IMR-90 (cell line): ENCODE measurements around the gene C2orf92. TPM values are rescaled to one million over a fixed set of nuclear protein-coding genes. Genes with fewer than 3 reads are reported as not detected.
A peak's percentile ranks its signal among the peaks of the same experiment; 100 is the strongest.

Experiments used
- ATAC-seq: fragments of 200-7000 bp; cut with Tn5 transposase; 2 replicates; pipeline ENCODE4 v1.9.1; 2020; ENCODE audit warnings: low read depth, mild to moderate bottlenecking, moderate library complexity
- BruUV-seq: library from RNA; stranded (reverse); fragments of 400-500 nt; replicated peaks from 2 replicates; lab custom pipeline; 2021; lab: Mats Ljungman, UMichigan
- CTCF ChIA-PET: fragments of 300-600 bp; formaldehyde crosslinking; extraction: SDS; loops from one replicate; lab custom pipeline; 2021; ENCODE audit warnings: antibody characterized with exemption; lab: Yijun Ruan, JAX
- POLR2A ChIA-PET: fragments of 300-600 bp; sonication (Branson Sonifier 250); formaldehyde crosslinking; loops from one replicate; lab custom pipeline; 2022; ENCODE audit warnings: antibody characterized with exemption; ENCODE audit not compliant: unreplicated experiment; lab: Charles Lee
- DNase-seq: peaks from one replicate; pipeline ENCODE4 v3.0.0; 2013
- H2AFZ ChIP-seq: replicated peaks from 2 replicates; pipeline ENCODE3; 2013; ENCODE audit warnings: low read length, mild to moderate bottlenecking; ENCODE audit not compliant: poor library complexity
- H2AK5ac ChIP-seq: 2 replicates; pipeline ENCODE4 v1.6.1; 2013; ENCODE audit warnings: low read depth, low read length, inconsistent platforms
- H2AK9ac ChIP-seq: replicated peaks from 2 replicates; pipeline ENCODE3; 2013; ENCODE audit warnings: mild to moderate bottlenecking, low read depth, low read length, moderate library complexity; ENCODE audit not compliant: poor library complexity
- H2BK120ac ChIP-seq: 2 replicates; pipeline ENCODE4 v1.6.1; 2013; ENCODE audit warnings: low read depth, low read length, inconsistent platforms
- H2BK15ac ChIP-seq: 3 replicates; pipeline ENCODE4 v1.6.1; 2013; ENCODE audit warnings: low read depth, low read length, inconsistent platforms
- H2BK20ac ChIP-seq: 2 replicates; pipeline ENCODE4 v1.6.1; 2013; ENCODE audit warnings: low read depth, mild to moderate bottlenecking, inconsistent platforms, low read length, moderate library complexity
- H2BK5ac ChIP-seq: 2 replicates; pipeline ENCODE4 v1.6.1; 2013; ENCODE audit warnings: mild to moderate bottlenecking, low read depth, low read length, inconsistent platforms; ENCODE audit not compliant: poor library complexity, severe bottlenecking
- H3K14ac ChIP-seq: replicated peaks from 2 replicates; pipeline ENCODE4 v1.6.1; 2013; ENCODE audit warnings: low read depth, low read length, inconsistent platforms
- H3K18ac ChIP-seq: 2 replicates; pipeline ENCODE4 v1.6.1; 2013; ENCODE audit warnings: low read depth, low read length, control low read depth
- H3K23ac ChIP-seq: 2 replicates; pipeline ENCODE4 v1.6.1; 2013; ENCODE audit warnings: low read depth, low read length, inconsistent platforms
- H3K27ac ChIP-seq: 2 replicates; pipeline ENCODE4 v1.5.1; 2013; ENCODE audit warnings: mild to moderate bottlenecking, control low read depth, low read length; ENCODE audit not compliant: insufficient read depth
- H3K27me3 ChIP-seq: 2 replicates; pipeline ENCODE4 v1.6.1; 2013; ENCODE audit warnings: low read length; ENCODE audit not compliant: control insufficient read depth, insufficient read depth
- H3K36me3 ChIP-seq: 2 replicates; pipeline ENCODE4 v1.6.1; 2013; ENCODE audit warnings: low read length, mixed read lengths; ENCODE audit not compliant: control insufficient read depth, insufficient read depth
- H3K4ac ChIP-seq: 2 replicates; pipeline ENCODE4 v1.6.1; 2013; ENCODE audit warnings: low read depth, low read length, inconsistent platforms
- H3K4me1 ChIP-seq: 2 replicates; pipeline ENCODE4 v1.6.1; 2013; ENCODE audit warnings: low read length, mixed read lengths; ENCODE audit not compliant: control insufficient read depth, insufficient read depth
- H3K4me2 ChIP-seq: 2 replicates; pipeline ENCODE4 v1.6.1; 2013; ENCODE audit warnings: low read depth, mild to moderate bottlenecking, control low read depth, low read length, moderate library complexity
- H3K4me3 ChIP-seq: 2 replicates; pipeline ENCODE4 v1.5.1; 2013; ENCODE audit warnings: low read depth, mild to moderate bottlenecking, control low read depth, low read length, moderate library complexity; ENCODE audit not compliant: insufficient read depth
- H3K56ac ChIP-seq: 2 replicates; pipeline ENCODE4 v1.6.1; 2013; ENCODE audit warnings: low read length, inconsistent platforms; ENCODE audit not compliant: insufficient read depth; ENCODE audit errors: extremely low read depth
- H3K79me1 ChIP-seq, 2 experiments: 2 replicates each; pipeline ENCODE4 v1.6.1; 2013; ENCODE audit warnings: low read length in 2 of 2, inconsistent platforms in 1 of 2, low read depth in 1 of 2
- H3K9ac ChIP-seq: 2 replicates; pipeline ENCODE4 v1.6.1; 2013; ENCODE audit warnings: low read depth, low read length, control low read depth
- H3K9me1 ChIP-seq: 2 replicates; pipeline ENCODE4 v1.6.1; 2013; ENCODE audit warnings: low read length, inconsistent platforms; ENCODE audit not compliant: insufficient read depth
- H3K9me3 ChIP-seq: 2 replicates; pipeline ENCODE4 v1.6.1; 2013; ENCODE audit warnings: low read length; ENCODE audit not compliant: control insufficient read depth, insufficient read depth
- H4K20me1 ChIP-seq: 2 replicates; pipeline ENCODE4 v1.6.1; 2013; ENCODE audit warnings: low read length, inconsistent platforms; ENCODE audit not compliant: insufficient read depth
- H4K5ac ChIP-seq: 2 replicates; pipeline ENCODE4 v1.6.1; 2013; ENCODE audit warnings: mild to moderate bottlenecking, low read depth, low read length, control low read depth
- H4K8ac ChIP-seq, 2 experiments: 2 replicates each; pipeline ENCODE4 v1.6.1; 2013; ENCODE audit warnings: low read depth in 2 of 2, low read length in 2 of 2, control low read depth in 1 of 2, inconsistent platforms in 1 of 2
- H4K91ac ChIP-seq: 2 replicates; pipeline ENCODE4 v1.6.1; 2013; ENCODE audit warnings: low read depth, low read length, inconsistent platforms; ENCODE audit not compliant: insufficient read depth
- BHLHE40 ChIP-seq: fragments of 150-350 bp; IDR thresholded peaks from 2 replicates; pipeline ENCODE4 v1.6.1; 2016; ENCODE audit warnings: mild to moderate bottlenecking, low read depth, low read length
- CEBPB ChIP-seq: IDR thresholded peaks from 2 replicates; pipeline ENCODE4 v1.6.1; 2012; ENCODE audit warnings: low read depth, low read length, improper control_type of control experiment
- CHD1 ChIP-seq: IDR thresholded peaks from 2 replicates; pipeline ENCODE4 v1.6.1; 2012; ENCODE audit warnings: low read depth, low read length, improper control_type of control experiment
- ELK1 ChIP-seq: fragments of 150-350 bp; IDR thresholded peaks from 2 replicates; pipeline ENCODE4 v1.6.1; 2016; ENCODE audit warnings: low read depth, mild to moderate bottlenecking, low read length, moderate library complexity, borderline replicate concordance
- NFE2L2 ChIP-seq: fragments of 150-350 bp; IDR thresholded peaks from 2 replicates; pipeline ENCODE4 v1.6.1; 2016; ENCODE audit warnings: low read depth, mild to moderate bottlenecking, low read length
- POLR2A ChIP-seq: IDR thresholded peaks from 2 replicates; pipeline ENCODE4 v1.6.1; 2012; ENCODE audit warnings: mild to moderate bottlenecking, low read depth, low read length
- RAD21 ChIP-seq: IDR thresholded peaks from 2 replicates; pipeline ENCODE4 v1.6.1; 2012; ENCODE audit warnings: low read length, improper control_type of control experiment
- RFX5 ChIP-seq: IDR thresholded peaks from 2 replicates; pipeline ENCODE4 v1.8.0; 2012; ENCODE audit warnings: low read depth, mild to moderate bottlenecking, low read length, moderate library complexity
- USF2 ChIP-seq: fragments of 150-350 bp; IDR thresholded peaks from 2 replicates; pipeline ENCODE4 v1.6.1; 2017; ENCODE audit warnings: mild to moderate bottlenecking, antibody characterized with exemption, low read length, low read depth
- WGBS, 2 experiments: methylation state at CpG; one replicate each; pipeline versions ENCODE4 v1.1.5 to v1.1.7; 2013; ENCODE audit warnings: missing lambda C conversion rate in 2 of 2; ENCODE audit not compliant: insufficient read length in 1 of 2; ENCODE audit errors: extremely low coverage in 2 of 2; 5-methylcytosine and 5-hydroxymethylcytosine counted together
- dilution Hi-C: fragments of 300-500 bp; cut with HindIII; formaldehyde crosslinking; loops from one replicate; pipeline ENCODE4 v1.14.3; 2018; ENCODE audit warnings: low sequenced_read_pairs; ENCODE audit not compliant: unreplicated experiment
- in situ Hi-C: fragments of 300-500 bp; cut with MboI; formaldehyde crosslinking; loops from 3 replicates; pipeline ENCODE4 v1.14.3; 2019; ENCODE audit warnings: low sequenced_read_pairs, inconsistent platforms, mixed read lengths
- intact Hi-C: fragments of 100-400 bp; cut with micrococcal nuclease; formaldehyde crosslinking; loops from 2 replicates; pipeline ENCODE4 v1.10.0; 2022
- polyA plus RNA-seq, 3 experiments: library from polyadenylated mRNA; depleted of rRNA; stranded (reverse); fragments of >200 nt; gene quantifications; 2 replicates each; pipeline ENCODE4 v1.2.3, GENCODE V29; 2012; ENCODE audit warnings: low replicate concordance in 1 of 3
- total RNA-seq: library from RNA; depleted of rRNA; stranded (reverse); fragments of >200 nt; gene quantifications from 2 replicates; pipeline ENCODE4 v1.2.3, GENCODE V29; 2012

The C2orf92 gene
- total and polyA plus RNA-seq, 2 of the 4 experiments (the other 2 are of a cell fraction): 0.90 to 2.5 TPM

- Histone ChIP-seq H3K9me1 (peaks cover 11% of the 10 kb centered on the region), H3K4me2 (no peak overlapping the region), H3K9me3 (0 out of 2 replicates have a peak, but pooled peaks cover 2% of the 10 kb centered on the region), H2BK120ac (no peak overlapping the region; the same call in 1 of the 2 replicates), H3K23ac (no peak overlapping the region), H3K36me3 (peaks cover 32% of the 10 kb centered on the region), H3K27me3 (no peaks in the 10 kb centered on the region), H2BK20ac (no peak overlapping the region), H2AFZ (peak overlapping the region; percentile 6), H2AK5ac (no peak overlapping the region), H3K79me1 (peaks cover 12 to 49% of the 10 kb centered on the region in 2 experiments; a peak in 3 of 4 replicates), H4K8ac (no peak overlapping the region), H3K4me3 (no peak overlapping the region), H2BK15ac (no peak overlapping the region), H3K4me1 (peaks cover 9% of the 10 kb centered on the region), H3K14ac (no peak overlapping the region), H4K91ac (no peak overlapping the region), H3K4ac (no peak overlapping the region; the same call in 1 of the 2 replicates), H3K27ac (no peak overlapping the region), H3K18ac (no peak overlapping the region), H3K9ac (no peak overlapping the region), H4K5ac (no peak overlapping the region), H4K20me1 (0 out of 2 replicates have a peak, but pooled peaks cover 8% of the 10 kb centered on the region), H2AK9ac (peak overlapping the region; percentile 66), H2BK5ac (no peak overlapping the region), H3K56ac (no peak overlapping the region)
- ATAC-seq (no peak), DNase-seq (no peak)
- ChIA-PET POLR2A (no interaction called here), CTCF (no interaction called here)
- WGBS, 2 experiments: 97% methylated on average over 10 of the region's 20 CpGs; no CpG with 5 or more reads in 1 of the 2 experiments
- no TSS peak for BruUV-seq
- intact Hi-C loops (no loop called here), in situ Hi-C loops (loop anchor here (25.0 kb wide), 1 partner anchor 1598 kb away; no protein-coding TSS in a partner anchor), dilution Hi-C loops (no loop called here)
- TF ChIP-seq USF2 (no peak), ELK1 (no peak), RFX5 (no peak), CHD1 (no peak), CEBPB (no peak), BHLHE40 (no peak), RAD21 (no peak), NFE2L2 (no peak), POLR2A (no peak)
These were observed 9.3 kb upstream of the C2orf92 start for GRCh38 chr2:97660044-97660774.
